Ishikawa (cell line): Measurements from ENCODE around the gene C19orf81.

Source experiments
- CEBPB ChIP-seq: IDR thresholded peaks from 2 replicates; pipeline ENCODE4 v1.6.1; 2012
- CREB1 ChIP-seq: IDR thresholded peaks from 2 replicates; pipeline ENCODE4 v1.6.1; 2012; ENCODE audit warnings: low read depth
- EGR1 ChIP-seq: IDR thresholded peaks from 2 replicates; pipeline ENCODE4 v1.6.1; 2012
- EP300 ChIP-seq: IDR thresholded peaks from 2 replicates; pipeline ENCODE4 v1.6.1; 2012; ENCODE audit warnings: borderline replicate concordance
- FOXM1 ChIP-seq: IDR thresholded peaks from 2 replicates; pipeline ENCODE4 v1.6.1; 2012; ENCODE audit warnings: low read depth, borderline replicate concordance
- MAX ChIP-seq: IDR thresholded peaks from 2 replicates; pipeline ENCODE4 v1.6.1; 2012
- NFIC ChIP-seq: IDR thresholded peaks from 2 replicates; pipeline ENCODE4 v1.6.1; 2012
- RAD21 ChIP-seq: IDR thresholded peaks from 2 replicates; pipeline ENCODE4 v1.6.1; 2012; ENCODE audit warnings: low read depth
- REST ChIP-seq: IDR thresholded peaks from 2 replicates; pipeline ENCODE4 v1.6.1; 2012; ENCODE audit warnings: low read depth, mild to moderate bottlenecking
- TAF1 ChIP-seq: IDR thresholded peaks from 2 replicates; pipeline ENCODE4 v1.6.1; 2012; ENCODE audit warnings: low read depth, mild to moderate bottlenecking
- TCF12 ChIP-seq: IDR thresholded peaks from 2 replicates; pipeline ENCODE4 v1.6.1; 2012; ENCODE audit warnings: low read depth
- TEAD4 ChIP-seq: IDR thresholded peaks from 2 replicates; pipeline ENCODE4 v1.6.1; 2012
- USF1 ChIP-seq: IDR thresholded peaks from 2 replicates; pipeline ENCODE4 v1.6.1; 2012
- YY1 ChIP-seq: IDR thresholded peaks from 2 replicates; pipeline ENCODE4 v1.6.1; 2012; ENCODE audit warnings: low read depth
- ZBTB7A ChIP-seq: IDR thresholded peaks from 2 replicates; pipeline ENCODE4 v1.6.1; 2012; ENCODE audit warnings: low read depth

C19orf81 gene

GRCh38 chr19:50632151-50632835, 17.0 kb upstream of the C19orf81 start:
- TF ChIP-seq TAF1 (no peak), TEAD4 (no peak), EGR1 (no peak), FOXM1 (no peak), REST (no peak)

- TF ChIP-seq CREB1, result no peak
- TF ChIP-seq CEBPB, result no peak
- TF ChIP-seq TEAD4, result no peak
- no peak for TF ChIP-seq TCF12
- no peak for TF ChIP-seq USF1
- TF ChIP-seq RAD21, result no peak
- TF ChIP-seq TAF1, result no peak
- TF ChIP-seq EGR1, result no peak
- TF ChIP-seq REST, result no peak
- TF ChIP-seq EP300, result no peak
- TF ChIP-seq ZBTB7A, result no peak
These were observed 15.9 kb upstream of the C19orf81 start for GRCh38 chr19:50633359-50633758.

- TF ChIP-seq CEBPB (no peak), CREB1 (no peak), MAX (no peak), RAD21 (no peak), TEAD4 (no peak), NFIC (no peak), TAF1 (no peak), FOXM1 (no peak), ZBTB7A (no peak), TCF12 (no peak), YY1 (no peak), EP300 (no peak), USF1 (no peak)
These were observed 15.3 kb upstream of the C19orf81 start for GRCh38 chr19:50633973-50634372.

- TF ChIP-seq NFIC (no peak), EGR1 (no peak), RAD21 (no peak), MAX (no peak), CEBPB (no peak), FOXM1 (no peak), TCF12 (no peak)
These were observed 12.7 kb upstream of the C19orf81 start for GRCh38 chr19:50636317-50637085.

- TF ChIP-seq EGR1, result no peak
- no peak for TF ChIP-seq CEBPB
- TF ChIP-seq TAF1, result no peak
- TF ChIP-seq FOXM1, result no peak
- TF ChIP-seq REST, result no peak
These were observed 10.6 kb upstream of the C19orf81 start for GRCh38 chr19:50638600-50638999.
